Mesendoderm (in vitro differentiated cells): Measurements from ENCODE around the gene ANKHD1.

ENCODE experiments used
- DNase-seq: peaks from one replicate; pipeline ENCODE4 v3.0.0; 2013
- H2AK5ac ChIP-seq: 2 replicates; pipeline ENCODE4 v1.6.1; 2013; ENCODE audit warnings: low read length, inconsistent platforms
- H2BK120ac ChIP-seq: 2 replicates; pipeline ENCODE4 v1.6.1; 2013; ENCODE audit warnings: low read depth, mild to moderate bottlenecking, low read length, moderate library complexity, mixed read lengths
- H2BK15ac ChIP-seq: replicated peaks from 2 replicates; pipeline ENCODE4 v1.6.1; 2013; ENCODE audit warnings: low read depth, mild to moderate bottlenecking, moderate library complexity
- H2BK5ac ChIP-seq: 2 replicates; pipeline ENCODE4 v1.6.1; 2013; ENCODE audit warnings: low read length, inconsistent platforms
- H3K18ac ChIP-seq: 2 replicates; pipeline ENCODE4 v1.6.1; 2013; ENCODE audit warnings: mild to moderate bottlenecking, low read length, mixed read lengths
- H3K23ac ChIP-seq: one replicate; pipeline ENCODE4 v1.6.1; 2013; ENCODE audit warnings: low read length
- H3K27ac ChIP-seq: 2 replicates; pipeline ENCODE4 v1.5.1; 2013; ENCODE audit warnings: low read depth, mild to moderate bottlenecking, inconsistent platforms, low read length, moderate library complexity
- H3K27me3 ChIP-seq: 2 replicates; pipeline ENCODE4 v1.6.1; 2013; ENCODE audit warnings: low read length, control low read depth, mild to moderate bottlenecking, inconsistent platforms; ENCODE audit not compliant: insufficient read depth, poor library complexity
- H3K36me3 ChIP-seq: 2 replicates; pipeline ENCODE4 v1.6.1; 2013; ENCODE audit warnings: low read length, inconsistent platforms; ENCODE audit not compliant: control insufficient read depth, insufficient read depth
- H3K4ac ChIP-seq: one replicate; pipeline ENCODE4 v1.6.1; 2013; ENCODE audit warnings: low read depth, mild to moderate bottlenecking, low read length, moderate library complexity
- H3K4me1 ChIP-seq: 2 replicates; pipeline ENCODE4 v1.6.1; 2013; ENCODE audit warnings: low read depth, low read length, inconsistent platforms; ENCODE audit not compliant: control insufficient read depth
- H3K4me2 ChIP-seq: 2 replicates; pipeline ENCODE4 v1.6.1; 2013; ENCODE audit warnings: low read length
- H3K4me3 ChIP-seq: 2 replicates; pipeline ENCODE4 v1.5.1; 2013; ENCODE audit warnings: mild to moderate bottlenecking, low read length
- H3K56ac ChIP-seq: one replicate; pipeline ENCODE4 v1.6.1; 2013; ENCODE audit warnings: low read length
- H3K79me1 ChIP-seq: 2 replicates; pipeline ENCODE4 v1.6.1; 2013; ENCODE audit warnings: low read length, inconsistent platforms
- H3K79me2 ChIP-seq: 2 replicates; pipeline ENCODE4 v1.6.1; 2013; ENCODE audit warnings: mild to moderate bottlenecking, low read length; ENCODE audit not compliant: control insufficient read depth, insufficient read depth
- H3K9ac ChIP-seq: 2 replicates; pipeline ENCODE4 v1.6.1; 2013; ENCODE audit warnings: low read length, inconsistent platforms
- H4K5ac ChIP-seq: one replicate; pipeline ENCODE4 v1.6.1; 2013; ENCODE audit warnings: low read length
- H4K8ac ChIP-seq: one replicate; pipeline ENCODE4 v1.6.1; 2013; ENCODE audit warnings: low read depth, mild to moderate bottlenecking, control low read depth, low read length, moderate library complexity
- WGBS: extraction: QIAGEN DNeasy Blood & Tissue Kit; methylation state at CpG from one replicate; pipeline ENCODE4 v1.1.7; 2013; ENCODE audit warnings: low lambda C conversion rate, missing lambda C conversion rate; ENCODE audit not compliant: insufficient coverage; ENCODE audit errors: extremely low coverage; 5-methylcytosine and 5-hydroxymethylcytosine counted together

Gene ANKHD1

DNA sequence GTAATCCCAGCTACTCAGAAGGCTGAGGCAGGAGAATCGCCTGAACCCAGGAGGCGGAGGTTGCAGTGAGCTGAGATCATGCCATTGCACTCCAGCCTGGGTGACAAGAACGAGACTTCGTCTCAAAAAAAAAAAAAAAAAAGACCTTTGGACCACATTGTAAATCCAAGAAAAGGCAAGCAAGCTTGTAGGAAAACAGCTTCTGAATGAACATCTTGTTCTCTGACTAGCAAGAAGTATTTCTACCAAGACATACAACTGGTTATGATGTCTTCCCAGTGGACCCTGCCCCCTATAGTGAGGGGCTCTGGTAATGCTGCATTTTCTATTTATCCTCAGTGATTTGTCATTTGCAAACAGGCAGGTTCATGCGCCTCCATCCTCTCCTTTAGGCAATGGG lies 141.3 kb downstream of the ANKHD1 start:
- H3K36me3 ChIP-seq: no peaks in the 10 kb centered on the region
- no peak overlapping the region for H3K27ac ChIP-seq
- H3K27me3 ChIP-seq: no peaks in the 10 kb centered on the region
- no peak overlapping the region for H3K9ac ChIP-seq
- no peaks in the 10 kb centered on the region for H3K79me1 ChIP-seq
- H3K23ac ChIP-seq: no peak overlapping the region
- no peak overlapping the region for H2BK15ac ChIP-seq
- no peaks in the 10 kb centered on the region for H3K4me1 ChIP-seq
- no peak overlapping the region for H4K8ac ChIP-seq
- no peak overlapping the region for H4K5ac ChIP-seq
- H2BK120ac ChIP-seq: no peak overlapping the region
- no peak overlapping the region for H2BK5ac ChIP-seq
- H3K18ac ChIP-seq: no peak overlapping the region
- no peak for DNase-seq
- H3K79me2 ChIP-seq: no peaks in the 10 kb centered on the region
- no peak overlapping the region for H3K4me2 ChIP-seq
- no CpG with 5 or more reads among the region's 5 CpGs for WGBS
- no peak overlapping the region for H3K4me3 ChIP-seq
- H3K4ac ChIP-seq: no peak overlapping the region
- no peak overlapping the region for H2AK5ac ChIP-seq
- H3K56ac ChIP-seq: no peak overlapping the region

DNA sequence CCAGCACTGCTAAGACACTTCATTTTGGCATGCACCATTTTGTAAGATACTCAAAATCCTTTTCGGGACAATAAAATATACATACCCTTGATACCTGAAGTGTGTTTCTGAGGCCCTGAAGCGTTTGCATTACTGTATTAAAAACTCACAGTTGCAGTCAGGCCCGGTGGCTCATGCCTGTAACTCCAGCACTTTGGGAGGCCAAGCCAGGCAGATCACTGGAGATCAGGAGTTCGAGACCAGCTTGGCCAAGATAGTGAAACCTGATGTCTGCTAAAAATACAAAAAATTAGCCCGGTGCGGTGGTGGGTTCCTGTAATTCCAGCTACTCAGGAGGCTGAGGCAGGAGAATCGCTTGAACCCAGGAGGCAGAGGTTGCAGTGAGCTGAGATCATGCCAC lies 143.4 kb downstream of the ANKHD1 start:
- Histone ChIP-seq H3K18ac (no peak overlapping the region), H3K56ac (no peak overlapping the region), H3K9ac (no peak overlapping the region), H3K79me1 (no peaks in the 10 kb centered on the region), H3K79me2 (no peaks in the 10 kb centered on the region), H3K4me2 (no peak overlapping the region), H3K4me1 (peaks cover 4% of the 10 kb centered on the region), H2AK5ac (no peak overlapping the region), H3K27me3 (no peaks in the 10 kb centered on the region), H2BK15ac (no peak overlapping the region), H3K23ac (no peak overlapping the region), H3K4ac (no peak overlapping the region), H2BK120ac (no peak overlapping the region), H2BK5ac (no peak overlapping the region), H3K36me3 (no peaks in the 10 kb centered on the region), H4K5ac (no peak overlapping the region), H4K8ac (no peak overlapping the region), H3K27ac (no peak overlapping the region), H3K4me3 (no peak overlapping the region)
- no peak for DNase-seq
- no CpG with 5 or more reads among the region's 7 CpGs for WGBS

DNA sequence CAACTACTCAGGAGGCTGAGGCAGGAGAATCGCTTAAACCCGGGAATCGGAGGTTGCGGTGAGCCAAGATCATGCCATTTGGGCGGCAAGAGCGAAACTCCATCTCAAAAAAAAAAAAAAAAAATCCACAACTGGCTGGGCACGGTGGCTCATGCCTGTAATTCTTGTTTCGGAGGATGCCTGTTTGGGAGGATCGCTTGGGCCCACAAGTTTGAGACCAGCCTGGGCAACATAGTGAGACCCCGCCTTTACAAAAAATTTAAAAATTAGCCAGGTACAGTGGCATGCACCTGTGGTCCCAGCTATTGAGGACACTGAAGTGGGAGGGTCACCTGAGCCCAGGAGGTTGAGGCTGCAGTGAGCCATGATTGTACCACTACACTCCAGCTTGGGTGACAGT lies 144.0 kb downstream of the ANKHD1 start:
- Histone ChIP-seq H2AK5ac (no peak overlapping the region), H3K56ac (no peak overlapping the region), H2BK5ac (no peak overlapping the region), H4K8ac (no peak overlapping the region), H3K4me3 (no peak overlapping the region), H3K27me3 (no peaks in the 10 kb centered on the region), H3K79me1 (no peaks in the 10 kb centered on the region), H3K4me2 (no peak overlapping the region), H3K79me2 (no peaks in the 10 kb centered on the region), H3K36me3 (peaks cover 3% of the 10 kb centered on the region), H3K4me1 (peaks cover 4% of the 10 kb centered on the region), H2BK120ac (no peak overlapping the region), H3K4ac (no peak overlapping the region), H2BK15ac (no peak overlapping the region), H3K23ac (no peak overlapping the region), H3K18ac (no peak overlapping the region), H3K27ac (no peak overlapping the region), H3K9ac (no peak overlapping the region), H4K5ac (no peak overlapping the region)
- no peak for DNase-seq
- WGBS: no CpG with 5 or more reads among the region's 10 CpGs

DNA sequence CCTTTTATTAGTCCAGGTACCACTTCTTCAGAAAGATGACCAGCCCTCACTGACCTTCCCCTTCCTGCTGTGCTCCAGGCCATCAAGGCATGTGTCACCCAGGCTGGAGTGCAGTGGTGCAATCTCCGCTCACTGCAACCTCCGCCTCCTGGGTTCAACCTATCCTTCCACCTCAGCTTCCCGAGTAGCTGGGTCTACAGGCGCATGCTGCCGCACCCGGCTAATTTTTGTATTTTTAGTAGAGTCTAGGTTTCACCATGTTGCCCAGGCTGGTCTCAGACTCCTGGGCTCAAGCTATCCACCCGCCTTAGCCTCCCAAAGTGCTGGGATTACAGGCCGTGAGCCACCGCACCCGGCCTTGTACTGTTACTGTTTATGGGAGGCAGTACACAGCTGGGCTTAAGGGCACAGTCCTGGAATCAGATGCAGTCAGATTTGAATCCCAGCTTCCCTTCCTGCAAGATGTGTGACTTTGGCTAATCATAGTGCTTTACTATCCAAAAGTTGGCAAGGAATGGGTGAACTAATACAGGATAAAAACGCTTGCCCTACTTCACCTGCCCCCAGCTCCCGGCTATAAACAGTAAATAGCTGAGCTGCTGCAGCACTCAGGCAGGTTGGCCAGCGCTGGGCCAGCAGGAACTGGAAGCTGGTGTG lies 145.3 kb downstream of the ANKHD1 start:
- peaks cover 4% of the 10 kb centered on the region for H3K36me3 ChIP-seq
- no peak overlapping the region for H2BK5ac ChIP-seq
- H3K23ac ChIP-seq: no peak overlapping the region
- no peak overlapping the region for H3K4me3 ChIP-seq
- no peak overlapping the region for H3K4ac ChIP-seq
- H2BK15ac ChIP-seq: no peak overlapping the region
- H4K5ac ChIP-seq: no peak overlapping the region
- H3K4me2 ChIP-seq: no peak overlapping the region
- H4K8ac ChIP-seq: no peak overlapping the region
- H3K79me1 ChIP-seq: peaks cover 2% of the 10 kb centered on the region
- DNase-seq: no peak
- no CpG with 5 or more reads among the region's 13 CpGs for whole genome bisulfite sequencing
- H3K56ac ChIP-seq: peak overlapping the region; percentile 63
- H2BK120ac ChIP-seq: no peak overlapping the region
- H3K79me2 ChIP-seq: no peaks in the 10 kb centered on the region
- H3K18ac ChIP-seq: no peak overlapping the region
- no peaks in the 10 kb centered on the region for H3K27me3 ChIP-seq
- H3K4me1 ChIP-seq: peaks cover 4% of the 10 kb centered on the region
- no peak overlapping the region for H2AK5ac ChIP-seq
- H3K27ac ChIP-seq: no peak overlapping the region
- peak overlapping the region; percentile 57 for H3K9ac ChIP-seq

DNA sequence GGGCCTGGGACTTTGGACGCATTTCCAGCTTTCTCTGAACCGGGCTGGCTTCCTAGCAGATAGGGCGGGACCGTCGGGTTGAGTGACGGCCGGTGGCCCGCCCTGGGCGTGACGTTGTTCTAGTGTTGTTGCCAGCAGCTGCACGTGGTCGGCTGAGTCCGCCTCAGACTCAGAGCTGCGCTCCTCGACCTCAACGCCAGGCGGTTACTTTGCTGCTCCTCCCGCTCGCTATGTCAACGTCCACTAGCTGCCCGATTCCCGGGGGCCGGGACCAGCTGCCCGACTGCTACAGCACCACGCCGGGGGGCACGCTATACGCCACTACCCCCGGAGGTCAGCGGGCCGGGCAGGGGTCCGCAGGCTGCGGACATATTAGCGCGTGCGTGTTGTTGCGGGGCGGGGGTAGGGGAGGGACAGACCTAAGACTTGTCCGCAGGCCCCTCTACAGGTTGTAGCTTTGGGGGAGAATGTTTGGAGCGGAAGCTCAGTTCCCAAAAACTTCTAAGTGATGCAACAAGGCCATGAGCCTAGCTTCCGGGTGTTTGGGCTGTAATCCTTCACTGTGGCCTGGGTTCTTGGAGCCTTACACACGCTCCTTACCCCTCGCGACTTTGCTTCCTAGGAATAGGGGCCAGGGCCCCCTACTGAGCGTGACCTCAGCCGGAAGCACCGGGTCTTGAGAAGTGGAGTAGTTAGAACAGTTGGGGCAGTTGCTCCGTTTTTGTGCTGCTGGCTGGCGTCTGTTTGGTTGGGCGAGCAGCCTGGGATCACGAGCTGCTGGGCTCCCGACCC lies 146.1 kb downstream of the ANKHD1 start, which contains the start of gene EIF4EBP3:
Gene EIF4EBP3, plus strand, starts transcription at position 155 of the 792 bp plus-strand sequence. Its CDS starts 76 bp downstream, at position 231.
- peak within 1 kb of the TSS; percentile 63 for H3K4me2 ChIP-seq
- DNase-seq: peak; percentile 99
- no peak within 1 kb of the TSS for H3K23ac ChIP-seq
- WGBS: no CpG with 5 or more reads among the region's 52 CpGs
- no peak within 1 kb of the TSS for H4K5ac ChIP-seq
- no peak within 1 kb of the TSS for H2BK120ac ChIP-seq
- H3K79me1 ChIP-seq: peaks cover 2% of the 10 kb centered on the region
- H3K4me3 ChIP-seq: peak within 1 kb of the TSS; percentile 7
- peak within 1 kb of the TSS; percentile 33 for H2AK5ac ChIP-seq
- H3K36me3 ChIP-seq: peaks cover 4% of the 10 kb centered on the region
- H2BK5ac ChIP-seq: peak within 1 kb of the TSS; percentile 11
- peak within 1 kb of the TSS; percentile 6 for H3K4ac ChIP-seq
- H4K8ac ChIP-seq: no peak within 1 kb of the TSS
- no peaks in the 10 kb centered on the region for H3K79me2 ChIP-seq
- no peak within 1 kb of the TSS for H2BK15ac ChIP-seq
- H3K4me1 ChIP-seq: peaks cover 4% of the 10 kb centered on the region
- peak within 1 kb of the TSS; percentile 57 for H3K9ac ChIP-seq
- peak within 1 kb of the TSS; percentile 85 for H3K56ac ChIP-seq
- no peaks in the 10 kb centered on the region for H3K27me3 ChIP-seq
- peak within 1 kb of the TSS; percentile 0 for H3K18ac ChIP-seq
- H3K27ac ChIP-seq: peak within 1 kb of the TSS; percentile 41
